GM12865 (cell line): Measurements from ENCODE around the gene XRCC3.

Source experiments
- DNase-seq: peaks from one replicate; pipeline ENCODE4 v3.0.0; 2010; ENCODE audit warnings: low read depth
- H3K4me3 ChIP-seq: 2 replicates; pipeline ENCODE4 v1.5.1; 2011; ENCODE audit warnings: mild to moderate bottlenecking, low read depth, low read length, control low read depth
- TF ChIP-seq, protein P1 (sequence below): IDR thresholded peaks from 2 replicates; pipeline ENCODE4 v1.5.1; 2011; ENCODE audit warnings: low read length, control low read depth, low read depth, inconsistent platforms; ENCODE audit not compliant: insufficient read depth; ENCODE audit errors: missing control alignments

Gene XRCC3

DNA sequence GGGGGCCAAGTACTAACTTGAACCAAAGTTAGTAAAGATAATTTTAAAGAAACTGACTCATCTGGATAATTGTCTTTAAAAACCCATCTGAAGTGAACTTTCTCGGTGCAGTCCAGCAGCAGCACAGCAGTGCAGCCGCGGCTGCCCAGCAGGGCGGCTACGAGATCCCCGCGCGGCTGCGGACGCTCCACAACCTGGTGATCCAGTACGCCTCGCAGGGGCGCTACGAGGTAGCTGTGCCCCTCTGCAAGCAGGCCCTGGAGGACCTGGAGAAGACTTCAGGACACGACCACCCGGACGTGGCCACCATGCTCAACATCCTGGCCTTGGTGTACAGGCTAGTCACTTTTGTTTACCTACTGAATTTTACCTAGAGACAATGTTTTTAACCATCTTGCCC, 52.7 kb downstream of the XRCC3 start:
- H3K4me3 ChIP-seq, result no peak overlapping the region
- DNase-seq, result no peak
- TF ChIP-seq, protein P1, sequence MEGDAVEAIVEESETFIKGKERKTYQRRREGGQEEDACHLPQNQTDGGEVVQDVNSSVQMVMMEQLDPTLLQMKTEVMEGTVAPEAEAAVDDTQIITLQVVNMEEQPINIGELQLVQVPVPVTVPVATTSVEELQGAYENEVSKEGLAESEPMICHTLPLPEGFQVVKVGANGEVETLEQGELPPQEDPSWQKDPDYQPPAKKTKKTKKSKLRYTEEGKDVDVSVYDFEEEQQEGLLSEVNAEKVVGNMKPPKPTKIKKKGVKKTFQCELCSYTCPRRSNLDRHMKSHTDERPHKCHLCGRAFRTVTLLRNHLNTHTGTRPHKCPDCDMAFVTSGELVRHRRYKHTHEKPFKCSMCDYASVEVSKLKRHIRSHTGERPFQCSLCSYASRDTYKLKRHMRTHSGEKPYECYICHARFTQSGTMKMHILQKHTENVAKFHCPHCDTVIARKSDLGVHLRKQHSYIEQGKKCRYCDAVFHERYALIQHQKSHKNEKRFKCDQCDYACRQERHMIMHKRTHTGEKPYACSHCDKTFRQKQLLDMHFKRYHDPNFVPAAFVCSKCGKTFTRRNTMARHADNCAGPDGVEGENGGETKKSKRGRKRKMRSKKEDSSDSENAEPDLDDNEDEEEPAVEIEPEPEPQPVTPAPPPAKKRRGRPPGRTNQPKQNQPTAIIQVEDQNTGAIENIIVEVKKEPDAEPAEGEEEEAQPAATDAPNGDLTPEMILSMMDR, result no peak

DNA sequence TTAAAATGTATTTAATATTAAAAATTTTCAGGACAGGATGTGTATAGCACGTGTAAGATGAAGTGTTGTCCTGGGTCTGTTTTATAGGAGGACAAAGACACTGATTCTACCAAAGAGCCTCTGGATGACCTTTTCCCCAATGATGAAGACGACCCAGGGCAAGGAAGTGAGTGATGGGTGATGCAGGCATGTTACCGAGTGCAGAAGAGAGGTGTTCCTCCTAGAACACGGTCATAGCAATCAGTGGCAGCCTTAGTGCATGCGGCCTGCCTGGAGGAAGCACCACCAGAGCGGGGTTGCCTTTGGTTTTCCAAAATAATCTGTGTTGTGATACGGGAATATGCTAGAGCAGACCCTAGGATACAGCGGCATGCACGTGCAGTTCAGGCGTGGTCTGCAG, 53.2 kb downstream of the XRCC3 start:
- DNase-seq, result no peak
- TF ChIP-seq, protein P1, result no peak
- H3K4me3 ChIP-seq, result no peak overlapping the region

DNA sequence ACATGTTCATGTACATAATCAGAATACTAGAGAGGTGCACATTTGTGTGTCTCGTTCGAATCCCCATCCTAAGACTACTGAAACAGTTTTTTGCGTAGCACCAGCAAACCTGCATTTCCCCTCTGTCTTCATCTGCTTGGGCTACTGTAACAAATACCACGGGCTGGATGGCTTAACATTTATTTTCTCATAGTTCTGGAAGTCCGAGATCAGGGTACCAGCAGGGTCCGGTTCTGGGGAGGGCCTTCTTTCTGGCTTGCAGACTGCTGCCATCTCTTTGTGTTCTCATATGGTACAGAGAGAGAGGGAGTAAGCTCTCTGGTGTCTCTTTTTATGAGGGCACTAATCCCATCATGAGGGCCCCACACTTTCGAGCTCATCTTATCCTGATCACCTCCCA, 55.6 kb downstream of the XRCC3 start:
- DNase-seq, result no peak
- TF ChIP-seq, protein P1, result no peak
- H3K4me3 ChIP-seq, result no peak overlapping the region

DNA sequence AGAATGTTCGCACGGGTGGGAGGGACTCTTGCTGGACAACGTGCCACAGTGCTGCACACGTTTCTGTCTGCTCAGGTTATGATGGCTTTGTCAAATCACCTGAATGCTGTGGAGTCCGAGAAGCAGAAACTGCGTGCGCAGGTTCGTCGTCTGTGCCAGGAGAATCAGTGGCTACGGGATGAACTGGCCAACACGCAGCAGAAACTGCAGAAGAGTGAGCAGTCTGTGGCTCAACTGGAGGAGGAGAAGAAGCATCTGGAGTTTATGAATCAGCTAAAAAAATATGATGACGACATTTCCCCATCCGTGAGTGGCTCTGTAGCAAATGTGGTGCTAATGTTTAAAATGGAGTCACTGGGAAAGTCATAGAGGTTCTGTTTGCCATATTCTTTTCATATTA, 57.8 kb downstream of the XRCC3 start:
- TF ChIP-seq, protein P1, result no peak
- no peak for DNase-seq
- H3K4me3 ChIP-seq, result no peak overlapping the region

DNA sequence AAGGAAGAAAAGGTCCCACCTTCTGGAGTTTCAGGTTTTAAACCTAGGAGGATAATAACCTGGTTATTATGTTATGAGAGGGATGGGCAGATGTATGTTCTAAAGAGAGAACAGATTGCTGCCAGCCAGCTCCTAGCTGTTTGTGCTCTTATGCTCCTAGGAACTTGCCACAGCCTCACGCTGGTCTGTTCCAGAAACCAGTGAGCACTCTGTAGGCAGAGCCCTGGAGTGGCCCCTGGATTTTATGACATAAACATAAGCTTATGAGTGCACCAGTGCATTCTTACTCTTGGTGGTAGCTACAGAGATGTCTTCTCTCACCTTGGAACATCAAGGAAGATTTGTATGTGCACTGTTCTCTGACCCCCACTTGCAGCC, 58.5 kb downstream of the XRCC3 start:
- DNase-seq, result no peak
- no peak overlapping the region for H3K4me3 ChIP-seq
- TF ChIP-seq, protein P1, result no peak

DNA sequence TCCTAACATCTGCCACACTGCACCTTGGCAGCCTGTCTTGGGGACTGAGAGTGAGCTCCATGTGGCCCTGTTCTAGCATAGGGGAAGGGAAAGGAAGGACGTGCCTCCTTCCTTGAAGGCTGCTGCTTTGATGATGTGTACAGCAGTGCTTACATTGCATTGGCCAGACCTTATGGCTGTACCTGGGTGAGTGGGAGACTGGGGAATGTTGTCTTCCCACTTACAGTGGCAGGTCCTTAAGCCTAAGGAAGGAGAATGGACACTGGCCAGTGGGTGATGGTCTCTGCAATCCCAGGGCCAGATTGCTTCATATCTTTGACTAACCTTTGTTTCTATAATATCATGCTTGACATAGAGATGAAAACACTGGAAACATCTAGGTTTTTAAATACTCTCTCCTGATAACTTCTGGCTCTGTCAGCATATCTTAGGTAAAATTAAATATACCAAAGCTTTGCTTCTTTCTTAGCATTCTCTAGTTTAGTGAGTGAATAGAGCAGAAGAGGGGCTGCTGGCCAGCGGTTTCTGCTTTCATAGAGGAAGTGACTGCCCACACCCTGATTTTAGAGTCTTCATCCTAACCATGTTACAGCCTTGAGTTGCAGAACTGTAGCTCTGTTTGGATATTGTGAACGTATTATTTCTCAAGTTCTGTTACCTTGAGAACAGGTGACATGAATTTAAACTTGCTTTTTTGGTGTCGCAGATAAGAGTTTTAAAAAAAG, 59.1 kb downstream of the XRCC3 start:
- H3K4me3 ChIP-seq, result no peak overlapping the region
- peak; percentile 20 for DNase-seq
- TF ChIP-seq, protein P1, result no peak

DNA sequence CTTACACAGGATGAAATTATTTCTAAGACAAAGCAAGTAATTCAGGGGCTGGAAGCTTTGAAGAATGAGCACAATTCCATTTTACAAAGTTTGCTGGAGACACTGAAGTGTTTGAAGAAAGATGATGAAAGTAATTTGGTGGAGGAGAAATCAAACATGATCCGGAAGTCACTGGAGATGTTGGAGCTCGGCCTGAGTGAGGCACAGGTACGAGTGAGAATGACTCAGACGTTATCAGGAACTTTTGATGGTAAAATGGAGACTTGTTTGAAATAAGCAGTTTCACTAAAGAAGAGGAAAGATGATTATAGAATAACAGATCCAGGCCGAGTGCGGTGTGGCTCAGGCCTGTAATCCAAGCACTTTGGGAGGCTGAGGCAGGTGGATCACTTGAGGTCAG, 60.6 kb downstream of the XRCC3 start:
- H3K4me3 ChIP-seq, result no peak overlapping the region
- TF ChIP-seq, protein P1, result no peak
- no peak for DNase-seq
